C4-2B (cell line): ENCODE data around the gene HTT.

Source experiments
- H3K27ac ChIP-seq: fragments of 450-650 bp; 2 replicates; pipeline ENCODE4 v1.5.1; 2017
- CTCF ChIP-seq: fragments of 450-650 bp; conservative IDR thresholded peaks from 2 replicates; pipeline ENCODE4 v1.5.1; 2017; ENCODE audit warnings: mild to moderate bottlenecking
- ZFX ChIP-seq: fragments of 450-650 bp; IDR thresholded peaks from 2 replicates; pipeline ENCODE4 v1.6.1; 2017

HTT gene

GRCh38 chr4:3269105-3269927, 194.8 kb downstream of the HTT start:
- H3K27ac ChIP-seq, result no peak overlapping the region
- no peak for TF ChIP-seq ZFX
- TF ChIP-seq CTCF, result no peak

GRCh38 chr4:3269991-3270611, 195.6 kb downstream of the HTT start:
- TF ChIP-seq ZFX (no peak), CTCF (no peak)
- H3K27ac ChIP-seq, result no peak overlapping the region

GRCh38 chr4:3271131-3271530, 196.7 kb downstream of the HTT start:
- no peak for TF ChIP-seq ZFX
- no peak for TF ChIP-seq CTCF
- H3K27ac ChIP-seq, result no peak overlapping the region

GRCh38 chr4:3276986-3277385, 202.5 kb downstream of the HTT start:
- no peak overlapping the region for H3K27ac ChIP-seq
- TF ChIP-seq CTCF, result no peak
- no peak for TF ChIP-seq ZFX

- no peak overlapping the region for H3K27ac ChIP-seq
- no peak for TF ChIP-seq CTCF
Observed at GRCh38 chr4:3280466-3280865, 206.0 kb downstream of the HTT start.

- H3K27ac ChIP-seq, result no peak overlapping the region
- no peak for TF ChIP-seq CTCF
- no peak for TF ChIP-seq ZFX
Observed at GRCh38 chr4:3283483-3283882, 209.0 kb downstream of the HTT start.

- TF ChIP-seq ZFX (no peak), CTCF (no peak)
Observed at GRCh38 chr4:3283916-3284315, 209.4 kb downstream of the HTT start.

More at GRCh38 chr4:3283916-3284315, 209.4 kb downstream of the HTT start:
- H3K27ac ChIP-seq, result no peak overlapping the region
